SK-N-SH (cell line): Measurements from ENCODE around the gene ARID3A.
"Not testable (repeated sequence)": the region's sequence is repeated elsewhere in the genome, so short reads cannot be mapped to it uniquely, and the experiment has no call there.

Source experiments
- CTCF ChIP-seq: fragments of 200-600 bp; sonication (generic); IDR thresholded peaks from 2 replicates; pipeline ENCODE4 v1.6.1; 2017; ENCODE audit warnings: antibody characterized with exemption, mild to moderate bottlenecking, moderate library complexity
- ELF1 ChIP-seq: IDR thresholded peaks from 2 replicates; pipeline ENCODE4 v1.4.0; 2012
- EP300 ChIP-seq, 2 experiments: IDR thresholded peaks; 2 replicates each; pipeline versions ENCODE4 v1.4.0 to v1.6.1; 2012; ENCODE audit warnings: borderline replicate concordance in 1 of 2, low read depth in 1 of 2, low read length in 1 of 2
- GATA2 ChIP-seq: sonication (generic); formaldehyde crosslinking; IDR thresholded peaks from 2 replicates; pipeline ENCODE4 v1.5.0; 2020; ENCODE audit warnings: mild to moderate bottlenecking, missing genetic modification reagents
- MAX ChIP-seq: IDR thresholded peaks from 2 replicates; pipeline ENCODE4 v1.4.0; 2012; ENCODE audit warnings: low read depth
- MXI1 ChIP-seq: IDR thresholded peaks from 2 replicates; pipeline ENCODE4 v1.6.1; 2012; ENCODE audit warnings: mild to moderate bottlenecking, low read depth, low read length, improper control_type of control experiment
- POLR2AphosphoS5 ChIP-seq: IDR thresholded peaks from 2 replicates; pipeline ENCODE4 v1.6.1; 2012; ENCODE audit warnings: low read depth, low read length
- RCOR1 ChIP-seq: fragments of 150-350 bp; IDR thresholded peaks from 2 replicates; pipeline ENCODE4 v1.6.1; 2017; ENCODE audit warnings: antibody characterized with exemption, low read length
- SIN3A ChIP-seq: IDR thresholded peaks from 2 replicates; pipeline ENCODE4 v1.6.1; 2012; ENCODE audit warnings: low read depth, mild to moderate bottlenecking, low read length, moderate library complexity, borderline replicate concordance
- TEAD4 ChIP-seq: IDR thresholded peaks from 2 replicates; pipeline ENCODE4 v1.4.0; 2012; ENCODE audit warnings: mild to moderate bottlenecking, borderline replicate concordance; ENCODE audit not compliant: insufficient read depth
- YY1 ChIP-seq: IDR thresholded peaks from 2 replicates; pipeline ENCODE4 v1.4.0; 2012; ENCODE audit warnings: low read depth, mild to moderate bottlenecking
- TF ChIP-seq, protein P1 (sequence below): IDR thresholded peaks from 2 replicates; pipeline ENCODE4 v1.4.0; 2012; ENCODE audit warnings: low read depth, borderline replicate concordance
- TF ChIP-seq, protein P2 (sequence below): IDR thresholded peaks from 2 replicates; pipeline ENCODE4 v1.6.1; 2012; ENCODE audit warnings: mild to moderate bottlenecking, low read depth, low read length, moderate library complexity
- TF ChIP-seq, protein P3 (sequence below): fragments of 150-350 bp; IDR thresholded peaks from 2 replicates; pipeline ENCODE4 v1.6.1; 2017; ENCODE audit warnings: antibody characterized with exemption, low read length, low read depth, borderline replicate concordance

- TF ChIP-seq, protein P1, sequence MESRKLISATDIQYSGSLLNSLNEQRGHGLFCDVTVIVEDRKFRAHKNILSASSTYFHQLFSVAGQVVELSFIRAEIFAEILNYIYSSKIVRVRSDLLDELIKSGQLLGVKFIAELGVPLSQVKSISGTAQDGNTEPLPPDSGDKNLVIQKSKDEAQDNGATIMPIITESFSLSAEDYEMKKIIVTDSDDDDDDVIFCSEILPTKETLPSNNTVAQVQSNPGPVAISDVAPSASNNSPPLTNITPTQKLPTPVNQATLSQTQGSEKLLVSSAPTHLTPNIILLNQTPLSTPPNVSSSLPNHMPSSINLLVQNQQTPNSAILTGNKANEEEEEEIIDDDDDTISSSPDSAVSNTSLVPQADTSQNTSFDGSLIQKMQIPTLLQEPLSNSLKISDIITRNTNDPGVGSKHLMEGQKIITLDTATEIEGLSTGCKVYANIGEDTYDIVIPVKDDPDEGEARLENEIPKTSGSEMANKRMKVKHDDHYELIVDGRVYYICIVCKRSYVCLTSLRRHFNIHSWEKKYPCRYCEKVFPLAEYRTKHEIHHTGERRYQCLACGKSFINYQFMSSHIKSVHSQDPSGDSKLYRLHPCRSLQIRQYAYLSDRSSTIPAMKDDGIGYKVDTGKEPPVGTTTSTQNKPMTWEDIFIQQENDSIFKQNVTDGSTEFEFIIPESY, result not testable (repeated sequence)
- not testable (repeated sequence) for TF ChIP-seq CTCF; POLR2AphosphoS5; TEAD4; MXI1; MAX; EP300 (IDR thresholded peaks at IDR 0.05; ENCODE audit: borderline replicate concordance in 1 of 2, low read depth in 1 of 2, low read length in 1 of 2); GATA2 (CRISPR knock-in tag); RCOR1; YY1; SIN3A; ELF1
- TF ChIP-seq, protein P2, sequence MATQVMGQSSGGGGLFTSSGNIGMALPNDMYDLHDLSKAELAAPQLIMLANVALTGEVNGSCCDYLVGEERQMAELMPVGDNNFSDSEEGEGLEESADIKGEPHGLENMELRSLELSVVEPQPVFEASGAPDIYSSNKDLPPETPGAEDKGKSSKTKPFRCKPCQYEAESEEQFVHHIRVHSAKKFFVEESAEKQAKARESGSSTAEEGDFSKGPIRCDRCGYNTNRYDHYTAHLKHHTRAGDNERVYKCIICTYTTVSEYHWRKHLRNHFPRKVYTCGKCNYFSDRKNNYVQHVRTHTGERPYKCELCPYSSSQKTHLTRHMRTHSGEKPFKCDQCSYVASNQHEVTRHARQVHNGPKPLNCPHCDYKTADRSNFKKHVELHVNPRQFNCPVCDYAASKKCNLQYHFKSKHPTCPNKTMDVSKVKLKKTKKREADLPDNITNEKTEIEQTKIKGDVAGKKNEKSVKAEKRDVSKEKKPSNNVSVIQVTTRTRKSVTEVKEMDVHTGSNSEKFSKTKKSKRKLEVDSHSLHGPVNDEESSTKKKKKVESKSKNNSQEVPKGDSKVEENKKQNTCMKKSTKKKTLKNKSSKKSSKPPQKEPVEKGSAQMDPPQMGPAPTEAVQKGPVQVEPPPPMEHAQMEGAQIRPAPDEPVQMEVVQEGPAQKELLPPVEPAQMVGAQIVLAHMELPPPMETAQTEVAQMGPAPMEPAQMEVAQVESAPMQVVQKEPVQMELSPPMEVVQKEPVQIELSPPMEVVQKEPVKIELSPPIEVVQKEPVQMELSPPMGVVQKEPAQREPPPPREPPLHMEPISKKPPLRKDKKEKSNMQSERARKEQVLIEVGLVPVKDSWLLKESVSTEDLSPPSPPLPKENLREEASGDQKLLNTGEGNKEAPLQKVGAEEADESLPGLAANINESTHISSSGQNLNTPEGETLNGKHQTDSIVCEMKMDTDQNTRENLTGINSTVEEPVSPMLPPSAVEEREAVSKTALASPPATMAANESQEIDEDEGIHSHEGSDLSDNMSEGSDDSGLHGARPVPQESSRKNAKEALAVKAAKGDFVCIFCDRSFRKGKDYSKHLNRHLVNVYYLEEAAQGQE, result not testable (repeated sequence)
- TF ChIP-seq, protein P3, sequence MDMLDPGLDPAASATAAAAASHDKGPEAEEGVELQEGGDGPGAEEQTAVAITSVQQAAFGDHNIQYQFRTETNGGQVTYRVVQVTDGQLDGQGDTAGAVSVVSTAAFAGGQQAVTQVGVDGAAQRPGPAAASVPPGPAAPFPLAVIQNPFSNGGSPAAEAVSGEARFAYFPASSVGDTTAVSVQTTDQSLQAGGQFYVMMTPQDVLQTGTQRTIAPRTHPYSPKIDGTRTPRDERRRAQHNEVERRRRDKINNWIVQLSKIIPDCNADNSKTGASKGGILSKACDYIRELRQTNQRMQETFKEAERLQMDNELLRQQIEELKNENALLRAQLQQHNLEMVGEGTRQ, result not testable (repeated sequence)
Observed at GRCh38 chr19:891421-892200, 34.2 kb upstream of the ARID3A start.
